ENCODE data around the gene FES. TPM values are rescaled to one million over a fixed set of nuclear protein-coding genes. Genes with fewer than 3 reads are reported as not detected.

FES gene
- total RNA-seq, 4 donors from 2014 or later = 4.7 to 37.1 (median 20.5) TPM

DNA sequence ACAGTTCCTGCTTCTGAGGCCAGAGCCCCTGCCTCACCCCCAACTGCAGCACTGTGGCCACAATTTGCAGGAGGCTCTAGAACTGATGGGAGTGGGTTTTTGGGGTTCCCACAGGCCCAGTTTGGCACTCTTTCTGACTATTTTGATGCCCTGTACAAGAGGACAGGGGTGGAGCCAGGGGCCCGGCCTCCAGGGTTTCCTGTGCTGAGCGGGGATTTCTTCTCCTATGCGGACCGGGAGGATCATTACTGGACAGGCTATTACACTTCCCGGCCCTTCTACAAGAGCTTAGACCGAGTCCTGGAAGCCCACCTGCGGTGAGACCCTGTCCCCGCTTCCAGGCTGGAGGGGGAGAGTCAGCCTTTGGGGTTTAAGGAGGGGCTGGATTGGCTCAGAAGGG is 25.7 kb downstream of the FES start:
- Histone ChIP-seq H3K9me3 (no peaks in the 10 kb centered on the region), H3K36me3 (peaks cover 0 to 98% (median 0%) of the 10 kb centered on the region in 3 donors), H3K27ac (no peak overlapping the region), H3K4me1 (no peaks in the 10 kb centered on the region), H3K27me3 (no peaks in the 10 kb centered on the region), H3K4me3 (no peak overlapping the region)
- no peak for DNase-seq
- TF ChIP-seq, protein P1, sequence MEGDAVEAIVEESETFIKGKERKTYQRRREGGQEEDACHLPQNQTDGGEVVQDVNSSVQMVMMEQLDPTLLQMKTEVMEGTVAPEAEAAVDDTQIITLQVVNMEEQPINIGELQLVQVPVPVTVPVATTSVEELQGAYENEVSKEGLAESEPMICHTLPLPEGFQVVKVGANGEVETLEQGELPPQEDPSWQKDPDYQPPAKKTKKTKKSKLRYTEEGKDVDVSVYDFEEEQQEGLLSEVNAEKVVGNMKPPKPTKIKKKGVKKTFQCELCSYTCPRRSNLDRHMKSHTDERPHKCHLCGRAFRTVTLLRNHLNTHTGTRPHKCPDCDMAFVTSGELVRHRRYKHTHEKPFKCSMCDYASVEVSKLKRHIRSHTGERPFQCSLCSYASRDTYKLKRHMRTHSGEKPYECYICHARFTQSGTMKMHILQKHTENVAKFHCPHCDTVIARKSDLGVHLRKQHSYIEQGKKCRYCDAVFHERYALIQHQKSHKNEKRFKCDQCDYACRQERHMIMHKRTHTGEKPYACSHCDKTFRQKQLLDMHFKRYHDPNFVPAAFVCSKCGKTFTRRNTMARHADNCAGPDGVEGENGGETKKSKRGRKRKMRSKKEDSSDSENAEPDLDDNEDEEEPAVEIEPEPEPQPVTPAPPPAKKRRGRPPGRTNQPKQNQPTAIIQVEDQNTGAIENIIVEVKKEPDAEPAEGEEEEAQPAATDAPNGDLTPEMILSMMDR (IDR thresholded peaks at IDR 0.05) = no peak
- TF ChIP-seq POLR2A (IDR thresholded peaks at IDR 0.05) = no peak

GRCh38 chr15:90910441-90911301 is 26.4 kb downstream of the FES start:
- Histone ChIP-seq H3K9me3 (no peaks in the 10 kb centered on the region), H3K4me1 (no peaks in the 10 kb centered on the region), H3K27ac (no peak overlapping the region), H3K27me3 (no peaks in the 10 kb centered on the region), H3K36me3 (peaks cover 0 to 98% (median 0%) of the 10 kb centered on the region in 3 donors), H3K4me3 (no peak overlapping the region)
- no peak for DNase-seq
- no peak for TF ChIP-seq POLR2A (IDR thresholded peaks at IDR 0.05)
- TF ChIP-seq, protein P1 (IDR thresholded peaks at IDR 0.05) = no peak

- no peaks in the 10 kb centered on the region for H3K4me1 ChIP-seq
- TF ChIP-seq, protein P1 (IDR thresholded peaks at IDR 0.05) = no peak
- TF ChIP-seq POLR2A (IDR thresholded peaks at IDR 0.05) = no peak
- peaks cover 0 to 97% (median 0%) of the 10 kb centered on the region in 3 donors for H3K36me3 ChIP-seq
- no peaks in the 10 kb centered on the region for H3K27me3 ChIP-seq
- H3K4me3 ChIP-seq = no peak overlapping the region
- H3K9me3 ChIP-seq = no peaks in the 10 kb centered on the region
- DNase-seq = no peak
- no peak overlapping the region for H3K27ac ChIP-seq
Observed at GRCh38 chr15:90911302-90911623, 27.0 kb downstream of the FES start.

- DNase-seq = no peak
- no peaks in the 10 kb centered on the region for H3K27me3 ChIP-seq
Observed at GRCh38 chr15:90911906-90912769, 27.8 kb downstream of the FES start.

DNA sequence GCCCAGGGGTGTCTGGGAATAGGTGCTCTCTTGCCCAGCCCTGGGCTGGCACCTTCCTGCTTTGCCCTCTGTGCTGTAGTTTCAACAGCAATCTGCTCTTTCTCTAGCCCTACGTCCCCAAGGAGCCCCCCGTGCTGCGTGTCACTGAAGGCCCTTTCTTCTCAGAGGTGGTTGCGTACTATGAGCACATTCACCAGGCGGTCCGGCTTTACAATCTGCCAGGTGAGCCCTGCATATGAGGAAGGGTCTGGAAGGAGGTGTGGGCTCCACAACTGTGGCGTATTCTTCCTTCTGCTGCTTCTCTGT is 28.4 kb downstream of the FES start:
- TF ChIP-seq, protein P1 (IDR thresholded peaks at IDR 0.05) = no peak
- no peak for TF ChIP-seq POLR2A (IDR thresholded peaks at IDR 0.05)

More at GRCh38 chr15:90911906-90912769, 27.8 kb downstream of the FES start:
- no peak overlapping the region for H3K27ac ChIP-seq
- no peak overlapping the region for H3K4me3 ChIP-seq
- no peaks in the 10 kb centered on the region for H3K4me1 ChIP-seq
- no peak for TF ChIP-seq POLR2A (IDR thresholded peaks at IDR 0.05)
- no peaks in the 10 kb centered on the region for H3K9me3 ChIP-seq
- H3K36me3 ChIP-seq = peaks cover 0 to 97% (median 0%) of the 10 kb centered on the region in 3 donors

More for the DNA sequence above, 28.4 kb downstream of the FES start:
- no peaks in the 10 kb centered on the region for H3K4me1 ChIP-seq
- H3K9me3 ChIP-seq = no peaks in the 10 kb centered on the region
- peaks cover 0 to 97% (median 0%) of the 10 kb centered on the region in 3 donors for H3K36me3 ChIP-seq
- no peak for DNase-seq
- no peaks in the 10 kb centered on the region for H3K27me3 ChIP-seq
- no peak overlapping the region for H3K4me3 ChIP-seq
- H3K27ac ChIP-seq = no peak overlapping the region

All from Peyer's patch (tissue), 4 donors.